Epithelial cell of esophagus (primary cell): ENCODE measurements around the gene LIF.

Experiments used
- DNase-seq: peaks from one replicate; pipeline ENCODE4 v3.0.0; 2010; ENCODE audit warnings: low read depth
- H3K4me3 ChIP-seq: 2 replicates; pipeline ENCODE4 v1.5.1; 2011; ENCODE audit warnings: mild to moderate bottlenecking, low read length, control low read depth
- CTCF ChIP-seq: IDR thresholded peaks from 2 replicates; pipeline ENCODE4 v1.5.1; 2011; ENCODE audit warnings: low read depth, mild to moderate bottlenecking, low read length, control low read depth, inconsistent platforms; ENCODE audit not compliant: insufficient read depth; ENCODE audit errors: missing control alignments

Gene LIF

GRCh38 chr22:30292069-30292970 lies 45.8 kb upstream of the LIF start:
- DNase-seq = no peak
- TF ChIP-seq CTCF = no peak
- H3K4me3 ChIP-seq = no peak overlapping the region

- H3K4me3 ChIP-seq = no peak overlapping the region
- peak; percentile 72 for DNase-seq
- no peak for TF ChIP-seq CTCF
Measured at GRCh38 chr22:30291058-30291892, 44.7 kb upstream of the LIF start.

- peak; percentile 73 for DNase-seq
- TF ChIP-seq CTCF = no peak
- H3K4me3 ChIP-seq = no peak overlapping the region
Measured at GRCh38 chr22:30290342-30291057, 43.9 kb upstream of the LIF start.

GRCh38 chr22:30289980-30290313 lies 43.4 kb upstream of the LIF start:
- H3K4me3 ChIP-seq = peak overlapping the region; percentile 75
- TF ChIP-seq CTCF = no peak
- no peak for DNase-seq

DNA sequence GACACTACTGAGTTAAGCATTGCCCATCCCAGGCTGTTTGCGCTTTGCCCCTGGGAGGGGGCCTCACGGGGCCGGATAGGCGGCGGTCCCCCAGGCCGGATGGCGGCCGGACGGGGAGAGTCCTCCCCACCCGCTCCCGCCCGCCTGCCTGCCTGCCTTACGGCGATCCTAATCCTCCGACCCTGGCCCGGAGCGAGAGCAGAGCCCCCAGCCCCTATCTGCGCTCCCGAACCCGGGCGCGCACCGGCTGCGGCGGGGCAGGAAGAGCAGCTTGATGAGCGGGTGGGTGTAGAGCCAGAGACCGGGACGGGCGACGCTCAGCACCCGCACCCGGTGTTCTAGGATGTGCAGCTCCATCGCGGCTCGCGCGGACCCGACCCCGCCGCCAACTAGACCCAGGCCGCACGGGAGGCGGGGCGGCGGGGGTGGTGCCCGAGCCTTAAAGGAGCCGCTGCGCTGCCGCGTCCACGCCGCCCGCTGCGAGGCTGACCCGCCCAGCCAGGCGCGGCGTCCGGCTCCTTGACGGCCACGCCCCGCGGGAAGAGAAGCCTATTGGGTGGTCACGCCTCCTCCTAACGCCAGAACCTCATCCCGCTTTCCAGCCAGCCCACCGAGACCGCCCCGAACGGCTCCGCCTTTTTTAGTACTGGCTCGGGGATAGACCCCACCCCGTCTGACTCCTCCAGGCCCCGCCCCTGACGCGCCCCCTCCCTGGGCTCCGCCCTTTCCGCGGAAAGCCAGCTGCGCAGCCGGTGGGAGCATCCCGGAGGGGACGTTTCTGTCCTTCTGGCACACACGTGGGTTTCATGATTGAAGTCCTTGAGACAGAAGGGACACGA lies 42.8 kb upstream of the LIF start, which contains the start of gene CASTOR1:
Gene CASTOR1 (minus strand): TSS at position 365 of the 839 bp plus-strand sequence. CDS start 8 bp downstream, at position 357.
- peak within 1 kb of the TSS; percentile 75 for H3K4me3 ChIP-seq
- DNase-seq = peak; percentile 99
- no peak for TF ChIP-seq CTCF
